HG03342 (cell line): ENCODE measurements around the gene STYXL2.

Experiments
- ATAC-seq: cut with Tn5 transposase; IDR thresholded peaks from one replicate; pipeline ENCODE4 v1.9.1; 2021; ENCODE audit warnings: mild to moderate bottlenecking, moderate library complexity; ENCODE audit not compliant: unreplicated experiment

The STYXL2 gene

DNA sequence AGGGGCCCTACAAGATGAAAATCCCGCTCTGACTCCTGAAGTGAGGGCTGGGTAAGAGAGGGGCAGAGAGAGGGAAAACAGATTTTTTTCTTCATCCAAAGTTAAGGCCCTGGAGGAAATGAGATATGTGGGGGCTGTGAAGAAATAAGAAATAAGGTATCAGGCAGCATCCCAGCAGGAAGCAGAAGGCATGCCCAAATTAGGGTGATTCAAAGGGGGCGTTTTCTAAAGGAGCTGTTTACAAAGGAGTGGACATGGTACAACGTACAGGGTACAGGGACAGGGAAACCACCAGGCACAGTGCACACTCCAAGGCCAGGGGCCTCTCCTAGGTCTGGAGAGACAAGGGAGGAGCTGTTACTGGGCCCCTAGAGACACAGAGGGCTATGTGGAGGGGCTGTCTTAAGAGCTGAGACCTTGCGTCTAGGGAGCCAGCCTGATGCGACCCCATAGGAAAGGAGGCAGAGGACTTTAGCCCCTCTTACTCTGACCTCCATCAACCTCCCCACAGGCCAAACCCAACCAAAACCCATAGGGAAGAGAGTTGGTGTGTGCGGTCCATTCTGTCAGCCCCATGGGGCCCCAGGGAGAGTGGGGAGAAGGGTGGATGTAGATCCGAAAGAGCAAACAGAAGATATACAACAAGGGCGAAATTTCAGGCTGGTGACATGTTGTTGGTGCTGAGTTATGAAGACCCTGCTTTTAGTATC is 38.6 kb downstream of the STYXL2 start:
- ATAC-seq: no peak

DNA sequence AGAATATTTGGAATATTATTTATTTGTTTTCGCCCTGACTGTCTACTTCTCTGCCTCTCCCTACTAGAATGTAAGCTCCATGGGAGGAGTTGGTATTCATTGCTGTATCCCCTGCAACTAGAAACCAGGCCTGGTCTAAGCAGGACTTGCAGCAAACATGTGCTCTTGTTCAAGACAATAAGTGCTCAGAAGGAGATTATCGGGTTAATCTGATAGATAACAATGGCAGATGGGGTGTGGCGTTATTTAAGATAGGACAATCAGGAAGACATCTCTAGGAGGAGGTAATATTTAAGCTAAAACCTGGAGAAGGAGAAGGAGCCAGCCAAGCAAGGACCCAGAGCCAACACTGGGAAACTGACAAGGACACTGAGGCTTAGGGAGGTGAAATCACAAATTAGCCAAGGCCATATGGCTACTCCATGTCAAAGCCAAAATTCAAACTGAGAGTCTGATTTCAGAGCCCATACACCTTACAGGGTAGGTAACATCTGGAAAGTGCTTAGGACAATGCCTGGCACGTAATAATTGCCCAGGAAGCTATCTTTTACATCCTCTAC is 41.5 kb downstream of the STYXL2 start:
- no peak for ATAC-seq

DNA sequence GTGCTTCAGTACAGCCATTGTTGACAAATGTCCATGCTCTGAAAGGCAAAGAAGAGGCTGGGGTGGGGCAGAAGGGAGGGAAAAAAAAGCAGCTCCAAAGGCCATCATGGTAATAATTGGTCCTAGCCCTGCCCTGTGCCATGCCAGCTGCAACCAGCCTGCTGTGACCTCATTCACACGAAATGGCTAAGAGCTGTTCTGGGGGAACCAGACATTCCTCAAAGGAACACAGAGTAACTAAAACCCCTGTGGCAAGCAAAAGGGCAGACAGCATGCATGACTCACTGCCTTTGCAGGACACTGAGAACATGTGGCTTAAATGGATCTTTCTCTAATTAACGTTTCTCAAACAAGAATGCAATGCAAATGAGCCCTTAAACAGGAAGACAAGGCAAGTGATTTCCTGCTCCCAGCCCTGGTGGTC is 42.3 kb downstream of the STYXL2 start:
- ATAC-seq: no peak

GRCh38 chr1:167136806-167137205 is 42.9 kb downstream of the STYXL2 start:
- no peak for ATAC-seq

GRCh38 chr1:167137332-167137781 is 43.5 kb downstream of the STYXL2 start:
- no peak for ATAC-seq

DNA sequence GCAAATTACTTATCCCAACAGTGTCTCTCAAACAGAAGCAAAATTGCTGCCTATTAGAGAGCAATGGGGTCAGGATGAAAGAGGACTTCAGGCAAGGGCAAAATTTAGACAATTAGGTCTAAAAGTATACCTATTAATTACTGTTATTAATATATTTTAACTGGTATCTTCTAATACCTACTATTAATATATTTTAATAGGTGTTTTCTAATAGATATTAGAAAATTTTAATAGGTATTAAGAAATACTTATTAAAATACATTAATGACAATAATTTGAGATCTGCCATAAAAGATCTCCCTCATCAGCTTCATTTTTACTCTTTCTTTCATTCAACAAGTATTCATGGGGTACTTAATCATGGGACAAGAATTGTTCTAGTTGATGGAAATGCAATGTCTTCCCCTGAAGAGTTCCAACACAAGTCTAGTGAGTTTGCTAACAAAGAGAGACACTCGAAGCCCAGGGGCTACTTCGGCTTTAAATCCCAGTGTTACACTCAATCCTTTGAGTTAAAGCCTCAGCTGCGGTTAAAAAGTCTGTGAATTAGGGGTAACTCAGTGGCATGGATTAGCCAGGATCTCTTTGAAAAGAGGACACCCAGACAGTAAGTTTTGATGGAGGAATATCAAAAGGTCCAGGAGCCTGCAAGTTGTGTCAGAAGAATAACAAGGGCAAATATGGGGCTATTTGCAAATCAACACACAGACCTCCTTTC is 44.1 kb downstream of the STYXL2 start:
- ATAC-seq: no peak

DNA sequence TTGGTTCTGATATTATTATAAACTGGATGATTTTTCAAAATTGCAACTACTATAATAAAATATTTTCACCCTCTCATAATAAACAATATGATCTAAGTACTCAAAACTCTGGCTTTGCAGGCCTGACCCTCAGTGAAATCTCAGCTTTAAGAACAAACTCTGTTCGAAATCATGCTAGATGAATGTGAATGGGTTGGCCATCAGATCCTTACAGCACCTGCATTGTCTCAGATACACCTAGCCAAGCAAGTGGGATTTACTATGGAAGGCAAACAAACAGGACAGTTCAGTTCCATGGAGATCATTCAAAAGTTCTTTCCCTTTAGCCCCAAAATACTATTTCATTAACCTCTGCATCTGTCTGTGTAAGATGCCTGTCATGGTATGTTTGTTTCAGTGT is 44.8 kb downstream of the STYXL2 start:
- ATAC-seq: no peak

DNA sequence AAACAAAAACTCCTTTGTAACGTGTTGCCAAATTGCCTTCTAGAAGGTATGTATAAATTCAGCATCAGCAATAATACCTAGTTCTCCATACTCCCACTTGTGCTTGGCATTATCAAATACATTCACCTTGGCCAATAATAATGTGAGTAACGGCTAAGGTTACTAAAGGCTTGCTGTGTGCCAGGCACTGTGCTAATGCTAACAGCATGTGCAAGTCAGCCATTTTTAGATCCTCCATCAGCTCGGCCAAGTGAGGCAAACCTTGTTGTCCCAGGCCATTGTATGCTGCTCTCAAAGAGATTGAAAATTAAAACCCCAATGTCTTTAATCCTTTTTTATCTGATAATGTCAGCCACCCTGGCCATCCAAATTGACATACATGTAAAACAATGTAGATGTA is 48.1 kb downstream of the STYXL2 start:
- ATAC-seq: no peak
